ENCODE results near the gene DKK1.

- TF ChIP-seq SKIL (CRISPR knock-in tag; IDR thresholded peaks at IDR 0.05; ENCODE audit: borderline replicate concordance): no peak
- no peak for TF ChIP-seq SRSF1 (optimal IDR thresholded peaks at IDR 0.05; ENCODE audit: low read depth, low read length)
- no peak for TF ChIP-seq ZNF503 (CRISPR knock-in tag; IDR thresholded peaks at IDR 0.05)
- no peak for TF ChIP-seq CBX5 (CRISPR knock-in tag; IDR thresholded peaks at IDR 0.05; ENCODE audit: borderline replicate concordance)
- no peak for TF ChIP-seq ZGPAT (CRISPR knock-in tag; IDR thresholded peaks at IDR 0.05)
- no peak for TF ChIP-seq RBM39 (IDR thresholded peaks at IDR 0.05; ENCODE audit: low read depth, low read length, poor library complexity, severe bottlenecking)
- TF ChIP-seq USF2 (IDR thresholded peaks at IDR 0.05; ENCODE audit: low read depth, low read length): no peak
- TF ChIP-seq USF2 (CRISPR knock-in tag; IDR thresholded peaks at IDR 0.05; ENCODE audit: borderline replicate concordance): no peak
Observed at GRCh38 chr10:52348037-52348564, 34.0 kb downstream of the DKK1 start.

Data from HepG2 (cell line).